Panc1 (cell line): ENCODE data around the gene DAPP1.

Experiments used
- CTCF ChIP-seq: fragments of 450-650 bp; IDR thresholded peaks from 2 replicates; pipeline ENCODE4 v1.5.1; 2017; ENCODE audit warnings: mild to moderate bottlenecking
- POLR2AphosphoS5 ChIP-seq: IDR thresholded peaks from 2 replicates; pipeline ENCODE4 v1.6.1; 2012; ENCODE audit warnings: mild to moderate bottlenecking, low read depth, low read length, moderate library complexity
- REST ChIP-seq, 2 experiments: IDR thresholded peaks; 2 replicates each; pipeline ENCODE4 v1.6.1; 2011 to 2012; ENCODE audit warnings: low read depth in 2 of 2, control low read depth in 1 of 2, low read length in 1 of 2, mild to moderate bottlenecking in 1 of 2, moderate library complexity in 1 of 2; ENCODE audit not compliant: insufficient read depth in 1 of 2

- TF ChIP-seq CTCF = no peak
- TF ChIP-seq REST (IDR thresholded peaks at IDR 0.05; ENCODE audit: insufficient read depth in 1 of 2, low read depth in 2 of 2, low read length in 1 of 2) = no peak
- no peak for TF ChIP-seq POLR2AphosphoS5
Observed at GRCh38 chr4:99868126-99868596, 51.5 kb downstream of the DAPP1 start.
